CD4-positive, alpha-beta memory T cell (primary cell): ENCODE data around the gene RTN1. TPM values are rescaled to one million over a fixed set of nuclear protein-coding genes. Genes with fewer than 3 reads are reported as not detected.

Experiments used
- CTCF ChIA-PET: fragments of 350-600 bp; sonication (Branson Sonifier 250); formaldehyde crosslinking; loops from one replicate; lab custom pipeline; 2021; ENCODE audit warnings: inconsistent platforms; ENCODE audit not compliant: partially characterized antibody; lab: Charles Lee
- POLR2A ChIA-PET: fragments of 350-600 bp; sonication (Branson Sonifier 250); formaldehyde crosslinking; loops from one replicate; lab custom pipeline; 2021; ENCODE audit not compliant: partially characterized antibody; lab: Charles Lee
- DNase-seq, 5 donors: peaks; one replicate each; pipeline versions ENCODE4 v3.0.0 to v3.0.0-alpha.2; 2020 to 2022; ENCODE audit warnings: mixed read lengths in 1 of 5
- H3K27ac ChIP-seq: one replicate; pipeline ENCODE4 v1.7.0; 2013; ENCODE audit warnings: low read depth, low read length
- H3K27me3 ChIP-seq: 2 replicates; pipeline ENCODE4 v1.7.0; 2013; ENCODE audit warnings: mild to moderate bottlenecking, low read length, moderate library complexity; ENCODE audit not compliant: insufficient read depth
- H3K36me3 ChIP-seq: 2 replicates; pipeline ENCODE4 v1.7.0; 2013; ENCODE audit warnings: mild to moderate bottlenecking, low read length, moderate library complexity; ENCODE audit not compliant: insufficient read depth
- H3K4me1 ChIP-seq: 2 replicates; pipeline ENCODE4 v1.7.0; 2013; ENCODE audit warnings: mild to moderate bottlenecking, low read length, moderate library complexity; ENCODE audit not compliant: insufficient read depth
- H3K4me3 ChIP-seq, 2 donors: one replicate each; pipeline ENCODE4 v1.7.0; 2013; ENCODE audit warnings: low read length in 2 of 2, mild to moderate bottlenecking in 1 of 2
- H3K9me3 ChIP-seq, 2 donors: one replicate each; pipeline ENCODE4 v1.7.0; 2013; ENCODE audit warnings: low read length in 2 of 2, control low read depth in 1 of 2; ENCODE audit not compliant: control insufficient read depth in 1 of 2
- H3K27ac Mint-ChIP-seq, 7 donors: one replicate each; pipeline ENCODE4 v1.8.0; 2020 to 2021; ENCODE audit warnings: mixed read lengths in 7 of 7, mild to moderate bottlenecking in 6 of 7, inconsistent platforms in 3 of 7, moderate library complexity in 3 of 7
- H3K27me3 Mint-ChIP-seq, 2 donors: one replicate each; pipeline ENCODE4 v1.8.0; 2020 to 2021; ENCODE audit warnings: mixed read lengths in 2 of 2
- H3K36me3 Mint-ChIP-seq, 2 donors: one replicate each; pipeline ENCODE4 v1.8.0; 2020 to 2021; ENCODE audit warnings: mixed read lengths in 2 of 2, inconsistent platforms in 1 of 2, mild to moderate bottlenecking in 1 of 2
- H3K4me1 Mint-ChIP-seq, 4 donors: one replicate each; pipeline ENCODE4 v1.8.0; 2020 to 2021; ENCODE audit warnings: mixed read lengths in 4 of 4, mild to moderate bottlenecking in 1 of 4
- H3K4me3 Mint-ChIP-seq, 8 donors: one replicate each; pipeline ENCODE4 v1.8.0; 2020 to 2021; ENCODE audit warnings: mixed read lengths in 8 of 8, mild to moderate bottlenecking in 7 of 8, moderate library complexity in 6 of 8, inconsistent platforms in 3 of 8
- H3K9me3 Mint-ChIP-seq, 8 donors: one replicate each; pipeline ENCODE4 v1.8.0; 2020 to 2021; ENCODE audit warnings: mixed read lengths in 8 of 8, mild to moderate bottlenecking in 5 of 8, inconsistent platforms in 3 of 8, moderate library complexity in 1 of 8
- intact Hi-C: fragments of 100-400 bp; cut with micrococcal nuclease; formaldehyde crosslinking; loops from one replicate; pipeline ENCODE4 v1.15.1; 2023
- polyA plus RNA-seq, 2 donors: library from polyadenylated mRNA; unstranded; fragments of 300-500 nt; fragmentation: Illumina TruSeq; gene quantifications; one replicate each; pipeline ENCODE4 v1.2.3, GENCODE V29; 2021
- total RNA-seq, 2 experiments: library from RNA; stranded (reverse); gene quantifications; one replicate each; pipeline ENCODE4 v1.2.3, GENCODE V29; 2021

The RTN1 gene
- total and polyA plus RNA-seq, 4 experiments from 2014 or later, result 0.39 TPM; not detected in 3

DNA sequence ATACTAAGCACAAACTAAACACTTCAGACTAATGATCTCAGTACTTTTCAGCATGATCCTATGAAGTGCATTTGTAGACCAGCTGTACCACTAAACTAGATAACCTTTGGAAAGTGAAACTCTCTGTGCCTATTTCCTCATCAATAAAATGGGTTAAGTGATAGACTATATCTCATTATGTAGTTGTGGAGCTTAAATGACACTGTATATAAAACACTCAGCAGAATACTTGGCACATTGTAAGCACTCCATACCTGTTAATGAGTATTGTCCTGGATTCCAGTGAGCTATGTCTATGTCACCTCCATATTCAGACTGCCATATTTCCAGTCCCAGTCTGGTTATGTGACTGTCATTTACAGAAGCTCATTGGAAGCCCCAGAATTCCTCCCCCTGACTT lies 44.4 kb downstream of the RTN1 start:
- H3K4me3 ChIP-seq, result no peak overlapping the region
- no peak overlapping the region for H3K27ac Mint-ChIP-seq
- H3K4me1 Mint-ChIP-seq, result no peaks in the 10 kb centered on the region
- no peaks in the 10 kb centered on the region for H3K4me1 ChIP-seq
- no peaks in the 10 kb centered on the region for H3K9me3 ChIP-seq
- ChIA-PET CTCF (no interaction called here), POLR2A (no interaction called here)
- H3K27ac ChIP-seq, result no peak overlapping the region
- H3K27me3 ChIP-seq, result no peaks in the 10 kb centered on the region
- no peaks in the 10 kb centered on the region for H3K36me3 Mint-ChIP-seq
- no peaks in the 10 kb centered on the region for H3K36me3 ChIP-seq
- peaks cover 0 to 2% (median 0%) of the 10 kb centered on the region in 8 donors for H3K9me3 Mint-ChIP-seq
- intact Hi-C loops, result no loop called here
- DNase-seq, result no peak
- peaks cover 7 to 9% of the 10 kb centered on the region in 2 donors for H3K27me3 Mint-ChIP-seq
- H3K4me3 Mint-ChIP-seq, result no peak overlapping the region

DNA sequence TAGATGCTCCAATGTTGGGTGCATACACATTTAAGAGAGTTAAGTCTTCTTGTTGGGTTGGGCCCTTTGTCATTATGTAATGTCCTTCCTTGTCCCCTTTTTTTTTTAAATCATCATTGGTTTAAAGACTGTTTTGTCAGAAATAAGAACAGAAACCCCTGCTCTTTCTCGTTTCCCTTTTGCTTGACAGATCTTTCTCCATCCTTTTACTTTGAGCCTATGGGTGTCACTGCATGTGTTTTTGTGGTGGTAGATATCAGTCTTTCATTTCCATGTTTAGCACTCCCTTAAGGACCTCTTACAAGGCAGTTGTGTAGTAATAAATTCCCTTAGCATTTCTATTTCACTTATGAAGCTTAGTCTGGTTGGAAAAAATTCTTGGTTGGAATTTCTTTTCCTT lies 47.4 kb downstream of the RTN1 start:
- Mint-ChIP-seq H3K9me3 (peaks cover 0 to 3% (median 0%) of the 10 kb centered on the region in 8 donors), H3K4me3 (no peak overlapping the region), H3K27ac (no peak overlapping the region), H3K36me3 (no peaks in the 10 kb centered on the region), H3K27me3 (peaks cover 0 to 5% of the 10 kb centered on the region in 2 donors), H3K4me1 (no peaks in the 10 kb centered on the region)
- Histone ChIP-seq H3K4me1 (no peaks in the 10 kb centered on the region), H3K36me3 (no peaks in the 10 kb centered on the region), H3K27ac (no peak overlapping the region), H3K27me3 (no peaks in the 10 kb centered on the region), H3K9me3 (no peaks in the 10 kb centered on the region), H3K4me3 (no peak overlapping the region)
- intact Hi-C loops, result no loop called here
- no peak for DNase-seq
- CTCF ChIA-PET, result no interaction called here
- POLR2A ChIA-PET, result no interaction called here

DNA sequence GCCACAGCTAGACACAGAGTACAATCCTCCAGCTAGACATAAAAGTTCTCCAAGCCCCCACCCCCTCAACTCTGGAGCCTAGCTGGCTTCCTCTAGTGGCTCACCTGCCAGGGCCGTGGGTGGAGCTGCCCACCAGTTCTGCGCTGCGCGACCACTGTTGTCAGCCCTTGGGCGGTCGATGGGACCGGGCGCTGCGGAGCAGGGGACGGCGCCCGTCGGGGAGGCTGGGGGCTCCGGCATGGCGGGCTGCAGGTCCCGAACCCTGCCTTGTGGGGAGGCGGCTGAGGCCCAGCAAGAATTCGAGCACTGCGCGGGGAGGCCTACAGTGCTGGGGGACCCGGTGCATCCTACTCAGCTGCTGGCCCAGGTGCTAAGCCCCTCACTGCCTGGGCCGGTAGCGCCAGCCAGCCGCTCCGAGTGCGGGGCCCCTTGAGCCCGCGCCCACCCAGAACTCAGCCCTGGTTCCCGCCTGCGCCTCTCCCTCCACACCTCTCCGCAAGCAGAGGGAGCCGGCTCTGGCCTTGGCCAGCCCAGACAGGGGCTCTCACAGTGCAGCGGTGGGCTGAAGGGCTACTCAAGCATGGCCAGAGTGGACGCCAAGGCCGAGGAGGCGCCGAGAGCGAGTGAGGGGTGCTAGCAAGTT lies 51.0 kb downstream of the RTN1 start:
- Mint-ChIP-seq H3K27ac (no peak overlapping the region), H3K4me3 (no peak overlapping the region), H3K27me3 (peaks cover 0 to 3% of the 10 kb centered on the region in 2 donors), H3K36me3 (no peaks in the 10 kb centered on the region), H3K4me1 (no peaks in the 10 kb centered on the region), H3K9me3 (peaks cover 0 to 2% (median 0%) of the 10 kb centered on the region in 8 donors)
- CTCF ChIA-PET, result no interaction called here
- no peak for DNase-seq
- no peak overlapping the region for H3K27ac ChIP-seq
- H3K36me3 ChIP-seq, result no peaks in the 10 kb centered on the region
- no peak overlapping the region for H3K4me3 ChIP-seq
- H3K27me3 ChIP-seq, result no peaks in the 10 kb centered on the region
- POLR2A ChIA-PET, result no interaction called here
- intact Hi-C loops, result no loop called here
- no peaks in the 10 kb centered on the region for H3K4me1 ChIP-seq
- H3K9me3 ChIP-seq, result no peaks in the 10 kb centered on the region

DNA sequence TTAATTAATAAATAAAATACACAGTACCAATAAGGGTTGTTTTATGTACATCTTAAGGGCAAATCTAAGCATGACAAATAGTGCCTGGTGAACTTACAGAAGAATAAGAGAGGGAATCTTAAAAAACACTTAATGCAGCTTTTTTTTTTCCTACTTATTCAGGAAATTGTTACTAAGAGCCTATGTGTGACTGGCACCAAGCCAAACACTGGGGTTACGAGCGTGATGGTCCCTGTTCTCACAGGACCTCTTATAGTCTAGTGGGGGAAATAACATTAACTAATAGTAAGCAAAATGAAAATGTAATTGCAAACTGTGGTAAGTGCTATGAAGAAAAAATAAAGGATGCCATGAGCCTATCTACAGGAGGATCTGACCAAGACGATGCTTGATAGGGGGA lies 53.6 kb downstream of the RTN1 start:
- intact Hi-C loops, result no loop called here
- Mint-ChIP-seq H3K36me3 (no peaks in the 10 kb centered on the region), H3K4me1 (no peaks in the 10 kb centered on the region), H3K4me3 (no peak overlapping the region), H3K27ac (no peak overlapping the region), H3K9me3 (peaks cover 0 to 2% (median 0%) of the 10 kb centered on the region in 8 donors), H3K27me3 (peaks cover 0 to 1% of the 10 kb centered on the region in 2 donors)
- Histone ChIP-seq H3K9me3 (no peaks in the 10 kb centered on the region), H3K27me3 (no peaks in the 10 kb centered on the region), H3K27ac (no peak overlapping the region), H3K4me3 (no peak overlapping the region), H3K36me3 (no peaks in the 10 kb centered on the region), H3K4me1 (no peaks in the 10 kb centered on the region)
- ChIA-PET POLR2A (no interaction called here), CTCF (no interaction called here)
- DNase-seq, result no peak

DNA sequence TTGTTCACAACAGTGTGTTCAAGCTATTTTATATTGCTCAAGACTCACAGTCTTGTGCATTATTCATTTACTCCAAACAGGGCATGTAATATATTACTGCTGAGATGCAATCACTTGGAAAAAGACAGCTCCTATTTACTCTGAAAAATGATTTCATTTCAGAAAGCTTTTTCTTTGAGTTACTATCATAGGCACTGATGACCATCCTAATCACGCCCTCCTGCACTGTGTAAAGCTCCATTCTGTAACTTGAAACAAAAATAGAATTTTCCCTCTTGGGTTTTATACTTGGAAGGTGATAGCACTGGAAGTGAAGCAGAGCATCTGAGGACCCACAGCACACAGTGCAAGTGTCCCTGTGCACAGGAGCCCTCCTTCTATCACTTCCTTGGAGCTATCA lies 55.6 kb downstream of the RTN1 start:
- Mint-ChIP-seq H3K27ac (no peak overlapping the region), H3K4me3 (no peak overlapping the region), H3K27me3 (peaks cover 0 to 2% of the 10 kb centered on the region in 2 donors), H3K36me3 (no peaks in the 10 kb centered on the region), H3K4me1 (no peaks in the 10 kb centered on the region), H3K9me3 (no peaks in the 10 kb centered on the region)
- Histone ChIP-seq H3K27me3 (no peaks in the 10 kb centered on the region), H3K27ac (no peak overlapping the region), H3K36me3 (no peaks in the 10 kb centered on the region), H3K9me3 (no peaks in the 10 kb centered on the region), H3K4me1 (no peaks in the 10 kb centered on the region), H3K4me3 (no peak overlapping the region)
- DNase-seq, result no peak
- ChIA-PET CTCF (no interaction called here), POLR2A (no interaction called here)
- intact Hi-C loops, result no loop called here

DNA sequence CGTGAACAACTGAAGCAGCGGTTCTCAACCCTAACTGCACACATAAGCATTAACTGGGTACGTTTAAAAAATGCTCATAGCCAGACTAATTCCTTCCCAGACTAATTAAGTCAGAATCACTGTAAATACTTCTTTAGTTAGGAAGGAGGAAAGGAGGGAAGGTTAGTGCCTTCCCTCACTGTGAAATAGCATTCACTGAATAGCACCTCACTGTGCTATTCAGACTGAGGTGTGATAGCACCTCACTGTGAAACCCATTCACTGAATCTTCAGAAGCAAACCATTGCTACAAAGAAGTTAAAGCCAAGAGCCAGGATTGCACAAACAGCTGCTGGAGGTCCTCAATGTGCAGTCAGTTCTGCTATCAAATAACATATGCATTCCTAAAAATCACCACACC lies 58.8 kb downstream of the RTN1 start:
- Histone ChIP-seq H3K27ac (no peak overlapping the region), H3K4me3 (no peak overlapping the region), H3K27me3 (no peaks in the 10 kb centered on the region), H3K36me3 (no peaks in the 10 kb centered on the region), H3K4me1 (no peaks in the 10 kb centered on the region), H3K9me3 (no peaks in the 10 kb centered on the region)
- no peak overlapping the region for H3K27ac Mint-ChIP-seq
- intact Hi-C loops, result no loop called here
- no peak for DNase-seq
- peaks cover 0 to 1% (median 0%) of the 10 kb centered on the region in 4 donors for H3K4me1 Mint-ChIP-seq
- H3K9me3 Mint-ChIP-seq, result peaks cover 0 to 2% (median 0%) of the 10 kb centered on the region in 8 donors
- ChIA-PET CTCF (no interaction called here), POLR2A (no interaction called here)
- no peaks in the 10 kb centered on the region for H3K36me3 Mint-ChIP-seq
- peaks cover 0 to 2% of the 10 kb centered on the region in 2 donors for H3K27me3 Mint-ChIP-seq
- H3K4me3 Mint-ChIP-seq, result no peak overlapping the region

DNA sequence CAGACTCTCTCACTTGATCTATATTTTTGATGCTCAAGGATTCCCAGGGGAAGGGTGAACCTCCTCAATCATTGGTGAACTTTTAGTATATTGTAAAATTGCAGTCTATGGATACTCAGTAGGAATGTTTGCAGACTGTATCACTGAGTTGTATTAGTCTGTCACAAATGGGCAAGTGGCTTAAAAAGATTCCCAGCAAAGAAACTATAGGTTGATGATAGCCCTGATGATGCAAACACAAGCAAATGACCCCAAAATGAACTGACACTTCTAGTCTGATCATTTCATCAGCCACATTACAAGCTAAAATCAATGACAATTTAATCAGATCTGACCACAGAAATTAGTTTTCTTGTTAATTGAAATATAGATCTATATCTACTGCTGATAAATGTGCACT lies 59.5 kb downstream of the RTN1 start:
- Mint-ChIP-seq H3K27ac (no peak overlapping the region), H3K36me3 (no peaks in the 10 kb centered on the region), H3K4me1 (peaks cover 0 to 1% (median 0%) of the 10 kb centered on the region in 4 donors), H3K9me3 (peaks cover 0 to 2% (median 0%) of the 10 kb centered on the region in 8 donors), H3K4me3 (no peak overlapping the region), H3K27me3 (peaks cover 0 to 2% of the 10 kb centered on the region in 2 donors)
- no peaks in the 10 kb centered on the region for H3K27me3 ChIP-seq
- no peak overlapping the region for H3K27ac ChIP-seq
- ChIA-PET CTCF (no interaction called here), POLR2A (no interaction called here)
- no peaks in the 10 kb centered on the region for H3K4me1 ChIP-seq
- intact Hi-C loops, result no loop called here
- no peak for DNase-seq
- H3K9me3 ChIP-seq, result no peaks in the 10 kb centered on the region
- no peaks in the 10 kb centered on the region for H3K36me3 ChIP-seq
- H3K4me3 ChIP-seq, result no peak overlapping the region
